Esophagus squamous epithelium (tissue), 4 donors: Measurements from ENCODE around the gene RCVRN.

ENCODE experiments used
- POLR2A ChIP-seq, 4 donors: fragments of 450-650 bp; IDR thresholded peaks; one replicate each; pipeline ENCODE4 v1.6.1; 2017; ENCODE audit warnings: antibody characterized with exemption in 4 of 4, mild to moderate bottlenecking in 4 of 4, moderate library complexity in 3 of 4
- TF ChIP-seq, protein P1 (sequence below), 6 experiments: fragments of 450-650 bp in 4 of 6; fragments of 200-600 bp in 2 of 6; sonication (generic) in 2 of 6; IDR thresholded peaks; one replicate each; pipeline ENCODE4 v1.5.1; 2016 to 2019; ENCODE audit warnings: antibody characterized with exemption in 6 of 6, mild to moderate bottlenecking in 4 of 6, moderate library complexity in 4 of 6

DNA sequence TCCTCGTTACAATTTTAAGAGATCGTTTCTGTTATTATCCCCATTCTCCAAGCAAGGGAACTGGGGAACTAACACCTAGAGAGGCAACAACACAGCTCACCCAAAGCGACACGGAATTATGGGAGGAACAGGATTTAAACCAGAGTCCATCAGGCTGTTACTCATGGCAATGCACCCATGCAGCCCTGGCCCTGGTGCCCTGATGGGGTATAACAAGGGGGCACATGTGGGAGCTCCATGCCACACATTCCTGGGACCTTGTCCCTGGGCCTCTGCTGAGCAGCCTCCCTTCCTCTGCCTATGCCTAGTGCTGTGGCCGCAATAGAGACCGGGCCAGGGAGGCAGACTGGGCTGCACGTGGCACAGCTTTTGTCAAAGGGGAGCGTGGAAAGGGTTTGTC, 13.3 kb upstream of the RCVRN start:
- TF ChIP-seq, protein P1, sequence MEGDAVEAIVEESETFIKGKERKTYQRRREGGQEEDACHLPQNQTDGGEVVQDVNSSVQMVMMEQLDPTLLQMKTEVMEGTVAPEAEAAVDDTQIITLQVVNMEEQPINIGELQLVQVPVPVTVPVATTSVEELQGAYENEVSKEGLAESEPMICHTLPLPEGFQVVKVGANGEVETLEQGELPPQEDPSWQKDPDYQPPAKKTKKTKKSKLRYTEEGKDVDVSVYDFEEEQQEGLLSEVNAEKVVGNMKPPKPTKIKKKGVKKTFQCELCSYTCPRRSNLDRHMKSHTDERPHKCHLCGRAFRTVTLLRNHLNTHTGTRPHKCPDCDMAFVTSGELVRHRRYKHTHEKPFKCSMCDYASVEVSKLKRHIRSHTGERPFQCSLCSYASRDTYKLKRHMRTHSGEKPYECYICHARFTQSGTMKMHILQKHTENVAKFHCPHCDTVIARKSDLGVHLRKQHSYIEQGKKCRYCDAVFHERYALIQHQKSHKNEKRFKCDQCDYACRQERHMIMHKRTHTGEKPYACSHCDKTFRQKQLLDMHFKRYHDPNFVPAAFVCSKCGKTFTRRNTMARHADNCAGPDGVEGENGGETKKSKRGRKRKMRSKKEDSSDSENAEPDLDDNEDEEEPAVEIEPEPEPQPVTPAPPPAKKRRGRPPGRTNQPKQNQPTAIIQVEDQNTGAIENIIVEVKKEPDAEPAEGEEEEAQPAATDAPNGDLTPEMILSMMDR (IDR thresholded peaks at IDR 0.05): no peak
- no peak for TF ChIP-seq POLR2A (IDR thresholded peaks at IDR 0.05)
